H1 (cell line): Measurements from ENCODE around the gene RNF6.

ENCODE experiments used
- BACH1 ChIP-seq: IDR thresholded peaks from 2 replicates; pipeline ENCODE4 v1.6.1; 2012; ENCODE audit warnings: low read length, improper control_type of control experiment
- CBX8 ChIP-seq: fragments of 300-800, 300-1000 bp; sonication (generic); IDR thresholded peaks from 2 replicates; pipeline ENCODE4 v1.7.1; 2016; ENCODE audit warnings: low read depth, low read length, borderline replicate concordance
- CHD1 ChIP-seq: IDR thresholded peaks from 2 replicates; pipeline ENCODE4 v1.6.1; 2012; ENCODE audit warnings: low read depth, low read length, improper control_type of control experiment
- CREB1 ChIP-seq: IDR thresholded peaks from 2 replicates; pipeline ENCODE4 v1.6.1; 2012; ENCODE audit warnings: inconsistent platforms
- EZH2 ChIP-seq: fragments of 200-600 bp; sonication (generic); IDR thresholded peaks from 2 replicates; pipeline ENCODE4 v1.7.1; 2012; ENCODE audit warnings: low read depth, mild to moderate bottlenecking, moderate library complexity, low read length, inconsistent platforms; ENCODE audit not compliant: severe bottlenecking
- GABPA ChIP-seq: IDR thresholded peaks from 2 replicates; pipeline ENCODE4 v1.6.1; 2011; ENCODE audit warnings: mild to moderate bottlenecking, low read length, moderate library complexity, borderline replicate concordance; ENCODE audit not compliant: insufficient read depth
- POLR2A ChIP-seq, 2 experiments: IDR thresholded peaks; 1 replicate in 1 of 2; 2 replicates in 1 of 2; pipeline ENCODE4 v1.6.1; 2011; ENCODE audit warnings: low read depth in 2 of 2, low read length in 2 of 2, mild to moderate bottlenecking in 2 of 2; ENCODE audit errors: control extremely low read depth in 1 of 2
- RFX5 ChIP-seq: IDR thresholded peaks from 2 replicates; pipeline ENCODE4 v1.6.1; 2011; ENCODE audit warnings: low read depth, low read length, improper control_type of control experiment, borderline replicate concordance
- RXRA ChIP-seq: IDR thresholded peaks from 2 replicates; pipeline ENCODE4 v1.6.1; 2011; ENCODE audit warnings: low read depth, mild to moderate bottlenecking, low read length, moderate library complexity; ENCODE audit not compliant: insufficient read depth
- SP1 ChIP-seq: IDR thresholded peaks from 2 replicates; pipeline ENCODE4 v1.6.1; 2011; ENCODE audit warnings: low read depth, low read length
- TBP ChIP-seq: IDR thresholded peaks from 2 replicates; pipeline ENCODE4 v1.6.1; 2011; ENCODE audit warnings: low read depth, low read length, improper control_type of control experiment
- ZNF274 ChIP-seq: IDR thresholded peaks from 2 replicates; pipeline ENCODE4 v1.7.0; 2012; ENCODE audit warnings: low read length, borderline replicate concordance; ENCODE audit errors: extremely low read depth
- TF ChIP-seq, protein P1 (sequence below), 3 experiments: IDR thresholded peaks; 1 replicate in 2 of 3; 2 replicates in 1 of 3; pipeline versions ENCODE4 v1.5.1 to v1.6.1; 2011; ENCODE audit warnings: low read length in 3 of 3, mild to moderate bottlenecking in 3 of 3, inconsistent platforms in 2 of 3, low read depth in 1 of 3, moderate library complexity in 1 of 3; ENCODE audit not compliant: insufficient read depth in 1 of 3; ENCODE audit errors: control extremely low read depth in 1 of 3
- TF ChIP-seq, protein P2 (sequence below): IDR thresholded peaks from 2 replicates; pipeline ENCODE4 v1.6.1; 2011; ENCODE audit warnings: low read length, improper control_type of control experiment

DNA sequence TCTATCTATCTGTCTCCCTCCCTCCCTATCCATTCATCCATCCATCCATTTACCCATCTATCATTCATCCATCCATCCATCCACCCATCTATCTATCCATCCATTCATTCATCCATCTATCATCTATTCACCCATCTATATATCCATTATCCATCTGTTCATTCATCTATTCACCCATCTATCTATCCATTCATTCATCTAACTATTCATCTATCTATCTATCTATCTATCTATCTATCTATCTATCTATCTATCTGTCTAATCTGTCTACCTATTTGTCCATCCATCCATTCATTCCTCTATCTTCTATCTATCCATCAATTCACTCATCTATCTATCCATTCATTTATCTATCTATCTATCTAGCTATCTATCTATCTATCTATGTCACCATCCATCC lies 27.4 kb upstream of the RNF6 start:
- TF ChIP-seq BACH1 (no peak), GABPA (no peak), POLR2A (IDR thresholded peaks at IDR 0.05; ENCODE audit: control extremely low read depth in 1 of 2, low read depth in 2 of 2, low read length in 2 of 2) (no peak), SP1 (no peak), TBP (no peak), RFX5 (no peak), RXRA (no peak), CHD1 (no peak), EZH2 (no peak), ZNF274 (no peak), CREB1 (no peak), CBX8 (no peak)
- TF ChIP-seq, protein P1, sequence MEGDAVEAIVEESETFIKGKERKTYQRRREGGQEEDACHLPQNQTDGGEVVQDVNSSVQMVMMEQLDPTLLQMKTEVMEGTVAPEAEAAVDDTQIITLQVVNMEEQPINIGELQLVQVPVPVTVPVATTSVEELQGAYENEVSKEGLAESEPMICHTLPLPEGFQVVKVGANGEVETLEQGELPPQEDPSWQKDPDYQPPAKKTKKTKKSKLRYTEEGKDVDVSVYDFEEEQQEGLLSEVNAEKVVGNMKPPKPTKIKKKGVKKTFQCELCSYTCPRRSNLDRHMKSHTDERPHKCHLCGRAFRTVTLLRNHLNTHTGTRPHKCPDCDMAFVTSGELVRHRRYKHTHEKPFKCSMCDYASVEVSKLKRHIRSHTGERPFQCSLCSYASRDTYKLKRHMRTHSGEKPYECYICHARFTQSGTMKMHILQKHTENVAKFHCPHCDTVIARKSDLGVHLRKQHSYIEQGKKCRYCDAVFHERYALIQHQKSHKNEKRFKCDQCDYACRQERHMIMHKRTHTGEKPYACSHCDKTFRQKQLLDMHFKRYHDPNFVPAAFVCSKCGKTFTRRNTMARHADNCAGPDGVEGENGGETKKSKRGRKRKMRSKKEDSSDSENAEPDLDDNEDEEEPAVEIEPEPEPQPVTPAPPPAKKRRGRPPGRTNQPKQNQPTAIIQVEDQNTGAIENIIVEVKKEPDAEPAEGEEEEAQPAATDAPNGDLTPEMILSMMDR (IDR thresholded peaks at IDR 0.05; ENCODE audit: control extremely low read depth in 1 of 3, insufficient read depth in 1 of 3, low read depth in 1 of 3, low read length in 3 of 3) = no peak
- TF ChIP-seq, protein P2, sequence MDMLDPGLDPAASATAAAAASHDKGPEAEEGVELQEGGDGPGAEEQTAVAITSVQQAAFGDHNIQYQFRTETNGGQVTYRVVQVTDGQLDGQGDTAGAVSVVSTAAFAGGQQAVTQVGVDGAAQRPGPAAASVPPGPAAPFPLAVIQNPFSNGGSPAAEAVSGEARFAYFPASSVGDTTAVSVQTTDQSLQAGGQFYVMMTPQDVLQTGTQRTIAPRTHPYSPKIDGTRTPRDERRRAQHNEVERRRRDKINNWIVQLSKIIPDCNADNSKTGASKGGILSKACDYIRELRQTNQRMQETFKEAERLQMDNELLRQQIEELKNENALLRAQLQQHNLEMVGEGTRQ = no peak
